SK-N-SH (cell line): ENCODE measurements around the gene DCK. TPM values are rescaled to one million over a fixed set of nuclear protein-coding genes. Genes with fewer than 3 reads are reported as not detected.

ENCODE experiments used
- CTCF ChIA-PET: fragments of 300-600, 350-600 bp; formaldehyde crosslinking; extraction: SDS; loops from one replicate; lab custom pipeline; 2021; lab: Yijun Ruan, JAX
- POLR2A ChIA-PET: fragments of 350-600 bp; sonication (Branson Sonifier 250); formaldehyde crosslinking; extraction: SDS; loops from one replicate; lab custom pipeline; 2020; ENCODE audit warnings: antibody characterized with exemption, inconsistent platforms; lab: Yijun Ruan, JAX
- DNase-seq: peaks from one replicate; pipeline ENCODE4 v3.0.0; 2012
- H2AFZ ChIP-seq: fragments of 200-600 bp; sonication (generic); 2 replicates; pipeline ENCODE4 v1.8.1; 2016; ENCODE audit warnings: antibody characterized with exemption, mild to moderate bottlenecking, low read depth
- H3F3A ChIP-seq: fragments of 200-600 bp; sonication (generic); replicated peaks from 2 replicates; pipeline ENCODE3; 2016; ENCODE audit warnings: antibody characterized with exemption, mild to moderate bottlenecking; ENCODE audit not compliant: insufficient read depth
- H3K27ac ChIP-seq, 2 experiments: fragments of 200-500 bp in 1 of 2; fragments of 200-600 bp in 1 of 2; sonication (Bioruptor generic) in 1 of 2; sonication (generic), shearing (Covaris generic) in 1 of 2; 2 replicates each; pipeline versions ENCODE4 v1.5.1 to v1.6.1; 2014 to 2016; ENCODE audit warnings: low read depth in 2 of 2, inconsistent platforms in 1 of 2, low read length in 1 of 2, mild to moderate bottlenecking in 1 of 2, mixed read lengths in 1 of 2
- H3K27me3 ChIP-seq: fragments of 200-600 bp; sonication (generic), shearing (Covaris generic); 2 replicates; pipeline ENCODE4 v1.6.1; 2016; ENCODE audit warnings: mixed run types; ENCODE audit not compliant: insufficient read depth
- H3K36me3 ChIP-seq, 2 experiments: fragments of 200-500 bp in 1 of 2; fragments of 200-600 bp in 1 of 2; sonication (Bioruptor generic) in 1 of 2; sonication (generic) in 1 of 2; replicated peaks in 1 of 2; 2 replicates each; pipeline versions ENCODE3 to v1.5.1; 2014 to 2016; ENCODE audit warnings: low read length in 1 of 2, mild to moderate bottlenecking in 1 of 2; ENCODE audit not compliant: insufficient read depth in 2 of 2, control insufficient read depth in 1 of 2
- H3K4me1 ChIP-seq, 2 experiments: fragments of 200-500 bp in 1 of 2; fragments of 200-600 bp in 1 of 2; sonication (Bioruptor generic) in 1 of 2; sonication (generic), shearing (Covaris generic) in 1 of 2; 2 replicates each; pipeline versions ENCODE4 v1.5.1 to v1.6.1; 2014 to 2016; ENCODE audit warnings: low read depth in 1 of 2, low read length in 1 of 2, mixed run types in 1 of 2; ENCODE audit not compliant: insufficient read depth in 2 of 2, control insufficient read depth in 1 of 2
- H3K4me2 ChIP-seq: fragments of 200-600 bp; sonication (generic), shearing (Covaris generic); 2 replicates; pipeline ENCODE4 v1.6.1; 2017; ENCODE audit warnings: mixed run types
- H3K4me3 ChIP-seq, 2 experiments: fragments of 200-500 bp in 1 of 2; fragments of 200-600 bp in 1 of 2; sonication (Bioruptor generic) in 1 of 2; sonication (generic), shearing (Covaris generic) in 1 of 2; 2 replicates each; pipeline versions ENCODE4 v1.5.1 to v1.8.1; 2014 to 2016; ENCODE audit warnings: low read depth in 2 of 2, inconsistent platforms in 1 of 2, low read length in 1 of 2, mild to moderate bottlenecking in 1 of 2, mixed read lengths in 1 of 2, moderate library complexity in 1 of 2
- H3K79me2 ChIP-seq: fragments of 200-600 bp; sonication (generic); 2 replicates; pipeline ENCODE4 v1.8.1; 2017; ENCODE audit warnings: mild to moderate bottlenecking; ENCODE audit not compliant: insufficient read depth
- H3K9ac ChIP-seq: fragments of 200-600 bp; sonication (generic); 2 replicates; pipeline ENCODE4 v1.6.1; 2017; ENCODE audit warnings: mixed run types
- H3K9me2 ChIP-seq: fragments of 200-600 bp; sonication (generic); 2 replicates; pipeline ENCODE4 v1.6.1; 2017; ENCODE audit warnings: mixed run types
- H3K9me3 ChIP-seq: fragments of 200-600 bp; sonication (generic); 2 replicates; pipeline ENCODE4 v1.6.1; 2017; ENCODE audit warnings: mixed run types, mild to moderate bottlenecking, moderate library complexity
- H4K20me1 ChIP-seq: fragments of 200-600 bp; sonication (generic); 2 replicates; pipeline ENCODE4 v1.6.1; 2017; ENCODE audit warnings: mild to moderate bottlenecking, mixed run types; ENCODE audit not compliant: insufficient read depth
- CHD2 ChIP-seq: fragments of 150-350 bp; IDR thresholded peaks from 2 replicates; pipeline ENCODE4 v1.6.1; 2018; ENCODE audit warnings: low read length; ENCODE audit not compliant: partially characterized antibody
- ELF1 ChIP-seq: IDR thresholded peaks from 2 replicates; pipeline ENCODE4 v1.4.0; 2012
- EZH2phosphoT487 ChIP-seq: fragments of 200-600 bp; sonication (generic); IDR thresholded peaks from 2 replicates; pipeline ENCODE4 v1.6.1; 2017; ENCODE audit warnings: low read depth, mixed run types, mild to moderate bottlenecking, antibody characterized with exemption, moderate library complexity, borderline replicate concordance
- FOXJ3 ChIP-seq: sonication (generic); formaldehyde crosslinking; IDR thresholded peaks from 2 replicates; pipeline ENCODE4 v1.5.1; 2020; ENCODE audit warnings: mild to moderate bottlenecking, missing genetic modification reagents
- FOXM1 ChIP-seq: IDR thresholded peaks from 2 replicates; pipeline ENCODE4 v1.4.0; 2012; ENCODE audit warnings: low read depth, mild to moderate bottlenecking
- GATA2 ChIP-seq: sonication (generic); formaldehyde crosslinking; IDR thresholded peaks from 2 replicates; pipeline ENCODE4 v1.5.0; 2020; ENCODE audit warnings: mild to moderate bottlenecking, missing genetic modification reagents
- MAX ChIP-seq: IDR thresholded peaks from 2 replicates; pipeline ENCODE4 v1.4.0; 2012; ENCODE audit warnings: low read depth
- MEF2A ChIP-seq: IDR thresholded peaks from 2 replicates; pipeline ENCODE4 v1.4.0; 2012; ENCODE audit warnings: low read depth, borderline replicate concordance
- RAD21 ChIP-seq: IDR thresholded peaks from 2 replicates; pipeline ENCODE4 v1.6.1; 2012; ENCODE audit warnings: mild to moderate bottlenecking, low read length
- RCOR1 ChIP-seq: fragments of 150-350 bp; IDR thresholded peaks from 2 replicates; pipeline ENCODE4 v1.6.1; 2017; ENCODE audit warnings: antibody characterized with exemption, low read length
- RFX5 ChIP-seq: IDR thresholded peaks from 2 replicates; pipeline ENCODE4 v1.6.1; 2012; ENCODE audit warnings: mild to moderate bottlenecking, improper control_type of control experiment, low read length
- SMC3 ChIP-seq: IDR thresholded peaks from 2 replicates; pipeline ENCODE4 v1.6.1; 2012; ENCODE audit warnings: low read depth, low read length, improper control_type of control experiment
- TCF12 ChIP-seq: IDR thresholded peaks from 2 replicates; pipeline ENCODE4 v1.4.0; 2012
- YY1 ChIP-seq: IDR thresholded peaks from 2 replicates; pipeline ENCODE4 v1.4.0; 2012; ENCODE audit warnings: low read depth, mild to moderate bottlenecking
- ZBTB33 ChIP-seq: IDR thresholded peaks from 2 replicates; pipeline ENCODE4 v1.4.0; 2012; ENCODE audit warnings: low read depth, borderline replicate concordance
- WGBS: methylation state at CpG from one replicate; pipeline ENCODE4 v1.1.6; 2017; ENCODE audit warnings: low lambda C conversion rate; 5-methylcytosine and 5-hydroxymethylcytosine counted together
- polyA plus RNA-seq, 3 experiments: library from polyadenylated mRNA; depleted of rRNA; stranded (reverse); fragments of >200 nt; gene quantifications; 2 replicates each; pipeline ENCODE4 v1.2.3, GENCODE V29; 2012
- TF ChIP-seq, protein P1 (sequence below): IDR thresholded peaks from 2 replicates; pipeline ENCODE4 v1.4.0; 2012; ENCODE audit warnings: low read depth, borderline replicate concordance

The DCK gene
- polyA plus RNA-seq, 1 of the 3 experiments (the other 2 are of a cell fraction), result 5.7 TPM

- H3K27me3 ChIP-seq, result no peaks in the 10 kb centered on the region
- H3K9me2 ChIP-seq, result no peaks in the 10 kb centered on the region
- peaks cover 7% of the 10 kb centered on the region for H3F3A ChIP-seq
- no peak for DNase-seq
- no peak overlapping the region for H3K9ac ChIP-seq
- H3K4me1 ChIP-seq, result peaks cover 7 to 13% of the 10 kb centered on the region in 2 experiments; a peak in 3 of 4 replicates
- H3K4me3 ChIP-seq, result no peak overlapping the region
- peaks cover 80% of the 10 kb centered on the region for H3K79me2 ChIP-seq
- POLR2A ChIA-PET, result no interaction called here
- H3K4me2 ChIP-seq, result no peak overlapping the region
- no peak overlapping the region for H3K27ac ChIP-seq
- no peak overlapping the region for H2AFZ ChIP-seq
- WGBS, result 98% methylated on average over 6 of the region's 6 CpGs
- CTCF ChIA-PET, result interaction anchor here (1.2 kb wide), 2 partner anchors 13 to 33 kb away, joined by 4 read pairs; partner anchors contain the start of gene DCK
- TF ChIP-seq ZBTB33 (no peak), TCF12 (no peak), EZH2phosphoT487 (no peak), RFX5 (no peak), RCOR1 (no peak), FOXM1 (no peak), SMC3 (no peak), ELF1 (no peak), YY1 (no peak), MAX (no peak), FOXJ3 (CRISPR knock-in tag) (no peak), RAD21 (no peak), GATA2 (CRISPR knock-in tag) (no peak), CHD2 (no peak), MEF2A (no peak)
- TF ChIP-seq, protein P1, sequence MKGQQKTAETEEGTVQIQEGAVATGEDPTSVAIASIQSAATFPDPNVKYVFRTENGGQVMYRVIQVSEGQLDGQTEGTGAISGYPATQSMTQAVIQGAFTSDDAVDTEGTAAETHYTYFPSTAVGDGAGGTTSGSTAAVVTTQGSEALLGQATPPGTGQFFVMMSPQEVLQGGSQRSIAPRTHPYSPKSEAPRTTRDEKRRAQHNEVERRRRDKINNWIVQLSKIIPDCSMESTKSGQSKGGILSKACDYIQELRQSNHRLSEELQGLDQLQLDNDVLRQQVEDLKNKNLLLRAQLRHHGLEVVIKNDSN, result no peak
- TF ChIP-seq, all 33 proteins: peak for 0
- peaks cover 0 to 15% of the 10 kb centered on the region in 2 experiments for H3K36me3 ChIP-seq
- 0 out of 2 replicates have a peak, but pooled peaks cover 5% of the 10 kb centered on the region for H3K9me3 ChIP-seq
- H4K20me1 ChIP-seq, result 0 out of 2 replicates have a peak, but pooled peaks cover 5% of the 10 kb centered on the region
Observed at GRCh38 chr4:71006203-71006907, 12.9 kb downstream of the DCK start.
